ENCODE data around the gene HOXA1. TPM values are rescaled to one million over a fixed set of nuclear protein-coding genes. Genes with fewer than 3 reads are reported as not detected.

HOXA1 gene
- 2.2 to 3.9 TPM (median 3.3 TPM) in 5 replicates for total RNA-seq (2022; extraction: Qiagen RNA extraction; ENCODE audit: low read depth)

GRCh38 chr7:27095897-27096767, at the start of gene HOXA1:
Gene HOXA1 (minus strand): TSS chr7:27096000. CDS start chr7:27095912, 88 bp downstream.

GRCh38 chr7:27143023-27143949, 47.5 kb upstream of the HOXA1 start, which contains the start of gene HOXA5:
Gene HOXA5 (minus strand): TSS chr7:27143681. CDS start chr7:27143607, 74 bp downstream.

GRCh38 chr7:27130540-27131389, 35.0 kb upstream of the HOXA1 start, which contains the start of gene HOXA4:
Gene HOXA4 (minus strand): TSS chr7:27130757. CDS start chr7:27130733, 24 bp downstream.

GRCh38 chr7:27102581-27103442, 7.0 kb upstream of the HOXA1 start, which contains the start of gene HOXA2:
Gene HOXA2 (minus strand): TSS chr7:27102683. CDS start chr7:27102500, 183 bp downstream.

Other genes starting within 250 kb of the HOXA1 start
- gene SKAP2, start 231.4 kb downstream of the HOXA1 start, total RNA-seq (2022; extraction: Qiagen RNA extraction; ENCODE audit: low read depth): 12.8 to 20.8 TPM (median 16.5 TPM) in 5 replicates
- 0.80 to 0.97 TPM (median 0.86 TPM) in 5 replicates for gene HOXA2, start 6.7 kb upstream of the HOXA1 start, total RNA-seq (2022; extraction: Qiagen RNA extraction; ENCODE audit: low read depth)
- 1.2 to 2.2 TPM (median 1.9 TPM) in 5 replicates for gene HOXA4, start 34.8 kb upstream of the HOXA1 start, total RNA-seq (2022; extraction: Qiagen RNA extraction; ENCODE audit: low read depth)
- gene HOXA5, start 47.7 kb upstream of the HOXA1 start, total RNA-seq (2022; extraction: Qiagen RNA extraction; ENCODE audit: low read depth): 3.7 to 5.8 TPM (median 4.7 TPM) in 5 replicates
- gene HOXA6, start 51.8 kb upstream of the HOXA1 start, total RNA-seq (2022; extraction: Qiagen RNA extraction; ENCODE audit: low read depth): 0.83 to 2.2 TPM (median 1.5 TPM) in 5 replicates
- 3.4 to 7.7 TPM (median 6.4 TPM) in 5 replicates for gene HOXA3, start 56.6 kb upstream of the HOXA1 start, total RNA-seq (2022; extraction: Qiagen RNA extraction; ENCODE audit: low read depth)
- gene HOXA7, start 60.7 kb upstream of the HOXA1 start, total RNA-seq (2022; extraction: Qiagen RNA extraction; ENCODE audit: low read depth): 3.7 to 4.8 TPM (median 4.6 TPM) in 5 replicates
- 0.49 to 0.99 TPM (median 0.70 TPM) in 5 replicates for gene HOXA9, start 69.5 kb upstream of the HOXA1 start, total RNA-seq (2022; extraction: Qiagen RNA extraction; ENCODE audit: low read depth)
- gene HOXA10, start 78.3 kb upstream of the HOXA1 start, total RNA-seq (2022; extraction: Qiagen RNA extraction; ENCODE audit: low read depth): 6.9 to 7.2 TPM (median 7.1 TPM) in 5 replicates
- 0.55 to 0.80 TPM (median 0.70 TPM) in 5 replicates for gene HOXA11, start 89.2 kb upstream of the HOXA1 start, total RNA-seq (2022; extraction: Qiagen RNA extraction; ENCODE audit: low read depth)
- 1.8 to 2.6 TPM (median 2.2 TPM) in 5 replicates for gene HOXA13, start 104.1 kb upstream of the HOXA1 start, total RNA-seq (2022; extraction: Qiagen RNA extraction; ENCODE audit: low read depth)
- gene EVX1, start 146.8 kb upstream of the HOXA1 start, total RNA-seq (2022; extraction: Qiagen RNA extraction; ENCODE audit: low read depth): 0.09 to 0.27 TPM (median 0.11 TPM) in 5 replicates

Data from A549 treated with GW870086 at 1 μM for 4 hours (cell line).